PFSK-1 (cell line): ENCODE results near the gene SUSD4.

Experiments
- REST ChIP-seq, 2 experiments: IDR thresholded peaks; 2 replicates each; pipeline versions ENCODE4 v1.6.1 to v1.8.0; 2011 to 2012; ENCODE audit warnings: low read depth in 2 of 2, low read length in 2 of 2, control low read depth in 1 of 2, inconsistent platforms in 1 of 2, mild to moderate bottlenecking in 1 of 2, moderate library complexity in 1 of 2; ENCODE audit not compliant: insufficient read depth in 1 of 2
- SIN3A ChIP-seq: IDR thresholded peaks from 2 replicates; pipeline ENCODE4 v1.6.1; 2012; ENCODE audit warnings: mild to moderate bottlenecking, low read length, moderate library complexity, borderline replicate concordance; ENCODE audit not compliant: insufficient read depth
- TAF1 ChIP-seq: IDR thresholded peaks from 2 replicates; pipeline ENCODE4 v1.6.1; 2012; ENCODE audit warnings: low read length, control low read depth, borderline replicate concordance; ENCODE audit not compliant: insufficient read depth

GRCh38 chr1:223175633-223176032 is 188.3 kb downstream of the SUSD4 start:
- no peak for TF ChIP-seq REST (IDR thresholded peaks at IDR 0.05; ENCODE audit: insufficient read depth in 1 of 2, low read depth in 2 of 2, low read length in 2 of 2)
- TF ChIP-seq SIN3A, result no peak
- TF ChIP-seq TAF1, result no peak
